Upper lobe of right lung (tissue), 1 donor: ENCODE data around the gene MEDAG. TPM values are rescaled to one million over a fixed set of nuclear protein-coding genes. Genes with fewer than 3 reads are reported as not detected.

Experiments used
- ATAC-seq: fragments of 200-7000 bp; cut with Tn5 transposase; one replicate; pipeline ENCODE4 v1.9.1; 2020; ENCODE audit warnings: mild to moderate bottlenecking, moderate library complexity
- DNase-seq: peaks from one replicate; pipeline ENCODE4 v3.0.0-alpha.2; 2020
- H3K27ac ChIP-seq: fragments of 200-600 bp; one replicate; pipeline ENCODE4 v1.8.0; 2022
- H3K27me3 ChIP-seq: fragments of 200-600 bp; one replicate; pipeline ENCODE4 v1.8.0; 2022; ENCODE audit warnings: mild to moderate bottlenecking
- H3K36me3 ChIP-seq: fragments of 200-600 bp; one replicate; pipeline ENCODE4 v1.8.0; 2022
- H3K4me1 ChIP-seq: fragments of 200-600 bp; one replicate; pipeline ENCODE4 v1.8.0; 2022
- H3K4me3 ChIP-seq: fragments of 200-600 bp; one replicate; pipeline ENCODE4 v1.8.0; 2022; ENCODE audit warnings: mild to moderate bottlenecking
- H3K9me3 ChIP-seq: fragments of 200-600 bp; one replicate; pipeline ENCODE4 v1.8.0; 2022
- intact Hi-C: fragments of 100-400 bp; cut with DNase I; formaldehyde crosslinking; loops from one replicate; pipeline ENCODE4 v1.11.0; 2022
- total RNA-seq: library from RNA; stranded (reverse); fragmentation: NEBNext Ultra II Directional; extraction: Animal tissue kit (Norgen Biotek cat#: 25700); gene quantifications from one replicate; pipeline ENCODE4 v1.2.1, GENCODE V29; 2021
- TF ChIP-seq, protein P1 (sequence below): fragments of 200-600 bp; IDR thresholded peaks from one replicate; pipeline ENCODE4 v1.8.0; 2022; ENCODE audit warnings: antibody characterized with exemption
- donor health status: DM: no; HTN: yes; CAD: no; lungs with severe emphysema.

Gene MEDAG
- total RNA-seq, 1 donor from 2014 or later = 5.5 TPM

- ATAC-seq = peak; percentile 79
- Histone ChIP-seq H3K27me3 (no peaks in the 10 kb centered on the region), H3K4me3 (no peak overlapping the region), H3K27ac (peak overlapping the region; percentile 2), H3K9me3 (no peaks in the 10 kb centered on the region), H3K4me1 (no peaks in the 10 kb centered on the region), H3K36me3 (no peaks in the 10 kb centered on the region)
- intact Hi-C loops = no loop called here
- DNase-seq = no peak
- TF ChIP-seq, protein P1, sequence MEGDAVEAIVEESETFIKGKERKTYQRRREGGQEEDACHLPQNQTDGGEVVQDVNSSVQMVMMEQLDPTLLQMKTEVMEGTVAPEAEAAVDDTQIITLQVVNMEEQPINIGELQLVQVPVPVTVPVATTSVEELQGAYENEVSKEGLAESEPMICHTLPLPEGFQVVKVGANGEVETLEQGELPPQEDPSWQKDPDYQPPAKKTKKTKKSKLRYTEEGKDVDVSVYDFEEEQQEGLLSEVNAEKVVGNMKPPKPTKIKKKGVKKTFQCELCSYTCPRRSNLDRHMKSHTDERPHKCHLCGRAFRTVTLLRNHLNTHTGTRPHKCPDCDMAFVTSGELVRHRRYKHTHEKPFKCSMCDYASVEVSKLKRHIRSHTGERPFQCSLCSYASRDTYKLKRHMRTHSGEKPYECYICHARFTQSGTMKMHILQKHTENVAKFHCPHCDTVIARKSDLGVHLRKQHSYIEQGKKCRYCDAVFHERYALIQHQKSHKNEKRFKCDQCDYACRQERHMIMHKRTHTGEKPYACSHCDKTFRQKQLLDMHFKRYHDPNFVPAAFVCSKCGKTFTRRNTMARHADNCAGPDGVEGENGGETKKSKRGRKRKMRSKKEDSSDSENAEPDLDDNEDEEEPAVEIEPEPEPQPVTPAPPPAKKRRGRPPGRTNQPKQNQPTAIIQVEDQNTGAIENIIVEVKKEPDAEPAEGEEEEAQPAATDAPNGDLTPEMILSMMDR = no peak
Observed at GRCh38 chr13:30870049-30870884, 35.8 kb upstream of the MEDAG start.

DNA sequence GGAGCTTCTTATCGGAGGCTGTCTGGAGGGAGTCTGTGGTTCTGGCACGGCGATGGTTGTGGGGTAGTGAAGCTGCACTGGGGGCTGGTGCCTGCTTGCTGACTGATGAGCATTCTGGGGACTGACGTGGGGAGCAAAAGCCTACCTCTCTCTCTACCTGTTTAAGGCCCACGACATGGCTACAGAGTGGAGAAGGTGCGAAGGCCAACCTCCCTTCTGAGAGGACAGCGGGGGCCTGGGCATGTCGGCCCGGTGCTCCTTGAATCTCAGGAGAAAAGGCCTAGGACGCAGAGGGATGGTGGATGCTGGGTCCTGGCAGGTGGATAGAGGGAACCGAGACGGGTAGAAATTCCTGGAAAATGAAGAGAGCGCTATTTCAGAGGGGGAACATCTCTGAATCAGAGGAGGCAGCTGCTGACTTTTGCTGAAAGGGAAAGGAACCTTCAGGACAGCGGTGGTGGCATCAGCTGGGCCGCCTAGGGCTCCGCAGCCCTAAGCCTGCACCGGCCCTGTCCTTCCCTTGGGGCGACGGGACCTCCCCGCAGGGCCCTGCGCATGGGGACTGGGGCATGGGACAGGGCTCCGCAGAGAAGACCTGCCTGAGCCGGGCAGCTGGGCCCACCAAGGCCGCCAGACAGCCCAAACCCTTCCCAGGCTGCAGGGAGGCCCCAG lies 35.0 kb upstream of the MEDAG start:
- TF ChIP-seq, protein P1 = no peak
- no peaks in the 10 kb centered on the region for H3K36me3 ChIP-seq
- H3K27me3 ChIP-seq = no peaks in the 10 kb centered on the region
- ATAC-seq (no peak), DNase-seq (no peak)
- intact Hi-C loops = no loop called here
- no peak overlapping the region for H3K4me3 ChIP-seq
- peak overlapping the region; percentile 2 for H3K27ac ChIP-seq
- no peaks in the 10 kb centered on the region for H3K9me3 ChIP-seq
- no peaks in the 10 kb centered on the region for H3K4me1 ChIP-seq

GRCh38 chr13:30871588-30872275 lies 34.3 kb upstream of the MEDAG start:
- Histone ChIP-seq H3K4me3 (no peak overlapping the region), H3K27ac (no peak overlapping the region), H3K9me3 (no peaks in the 10 kb centered on the region), H3K4me1 (no peaks in the 10 kb centered on the region), H3K36me3 (no peaks in the 10 kb centered on the region), H3K27me3 (no peaks in the 10 kb centered on the region)
- DNase-seq (no peak), ATAC-seq (no peak)
- TF ChIP-seq, protein P1 = no peak
- intact Hi-C loops = no loop called here

DNA sequence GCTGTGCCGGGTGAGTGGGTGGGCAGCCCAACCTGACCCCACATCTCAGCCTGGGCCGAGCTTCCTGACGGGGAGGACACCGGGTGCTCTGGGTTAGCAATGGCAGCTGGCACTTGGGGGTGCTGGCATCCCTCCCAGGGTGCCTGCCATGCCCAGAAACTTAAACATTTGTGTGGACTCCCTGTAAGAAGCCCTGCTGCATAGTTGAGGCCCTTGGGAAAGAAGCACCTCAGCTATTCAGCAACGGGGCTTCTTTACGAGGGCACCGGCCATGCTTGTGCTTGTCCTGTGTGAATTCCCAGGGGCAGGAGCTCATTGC lies 33.8 kb upstream of the MEDAG start:
- Histone ChIP-seq H3K27me3 (no peaks in the 10 kb centered on the region), H3K4me3 (no peak overlapping the region), H3K36me3 (no peaks in the 10 kb centered on the region), H3K9me3 (no peaks in the 10 kb centered on the region), H3K27ac (no peak overlapping the region), H3K4me1 (no peaks in the 10 kb centered on the region)
- ATAC-seq = no peak
- DNase-seq = no peak
- TF ChIP-seq, protein P1 = no peak
- intact Hi-C loops = no loop called here

DNA sequence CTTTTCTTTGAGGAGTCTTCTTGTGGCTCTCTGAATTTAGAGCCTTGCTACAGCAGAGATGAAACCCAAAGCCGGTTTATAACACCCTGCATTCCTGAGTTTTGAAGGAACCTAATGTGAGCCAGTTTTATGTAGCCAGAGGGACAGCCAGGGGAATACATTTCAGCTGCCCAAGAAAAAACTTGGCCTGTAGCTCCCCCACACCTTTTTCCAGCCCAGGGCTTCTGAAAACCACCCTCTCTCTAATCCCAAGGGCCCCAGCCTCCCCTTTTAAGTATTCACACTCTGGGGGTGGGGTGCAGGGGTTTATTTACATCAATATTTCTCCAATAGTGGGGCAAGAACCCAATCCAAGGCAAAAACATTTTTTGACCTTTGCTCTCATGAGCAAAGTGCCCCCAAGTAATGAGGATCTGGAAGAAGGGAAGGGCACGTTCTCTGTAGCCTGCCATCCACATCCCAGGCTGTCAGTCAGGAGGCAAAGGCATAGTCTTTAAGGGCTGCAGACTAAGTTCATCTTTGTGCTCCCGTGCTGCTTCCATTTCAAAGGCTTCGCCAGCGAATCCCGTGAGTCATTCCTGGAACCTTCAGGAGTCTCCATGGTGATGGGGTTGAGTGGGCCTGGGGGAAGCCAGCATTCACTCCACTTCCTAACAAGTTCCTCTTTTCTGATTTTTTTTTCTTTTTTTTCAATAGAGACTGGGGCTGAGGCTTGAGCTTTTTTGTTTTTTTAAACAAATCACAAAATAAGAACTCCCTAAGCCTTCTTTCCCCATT lies 33.2 kb upstream of the MEDAG start:
- no peak for DNase-seq
- H3K9me3 ChIP-seq = no peaks in the 10 kb centered on the region
- H3K4me1 ChIP-seq = no peaks in the 10 kb centered on the region
- no peaks in the 10 kb centered on the region for H3K27me3 ChIP-seq
- intact Hi-C loops = no loop called here
- ATAC-seq = peak; percentile 5
- no peak overlapping the region for H3K4me3 ChIP-seq
- H3K36me3 ChIP-seq = no peaks in the 10 kb centered on the region
- no peak overlapping the region for H3K27ac ChIP-seq
- TF ChIP-seq, protein P1 = no peak
